NCI-H2196 treated with DMSO at 0.1 percent for 48 hours (cell line): ENCODE results near the gene CIAPIN1.

Experiments
- DNase-seq: peaks from one replicate; lab custom pipeline; 2025; ENCODE audit not compliant: unreplicated experiment; lab: John Stamatoyannopoulos, UW

Gene CIAPIN1

DNA sequence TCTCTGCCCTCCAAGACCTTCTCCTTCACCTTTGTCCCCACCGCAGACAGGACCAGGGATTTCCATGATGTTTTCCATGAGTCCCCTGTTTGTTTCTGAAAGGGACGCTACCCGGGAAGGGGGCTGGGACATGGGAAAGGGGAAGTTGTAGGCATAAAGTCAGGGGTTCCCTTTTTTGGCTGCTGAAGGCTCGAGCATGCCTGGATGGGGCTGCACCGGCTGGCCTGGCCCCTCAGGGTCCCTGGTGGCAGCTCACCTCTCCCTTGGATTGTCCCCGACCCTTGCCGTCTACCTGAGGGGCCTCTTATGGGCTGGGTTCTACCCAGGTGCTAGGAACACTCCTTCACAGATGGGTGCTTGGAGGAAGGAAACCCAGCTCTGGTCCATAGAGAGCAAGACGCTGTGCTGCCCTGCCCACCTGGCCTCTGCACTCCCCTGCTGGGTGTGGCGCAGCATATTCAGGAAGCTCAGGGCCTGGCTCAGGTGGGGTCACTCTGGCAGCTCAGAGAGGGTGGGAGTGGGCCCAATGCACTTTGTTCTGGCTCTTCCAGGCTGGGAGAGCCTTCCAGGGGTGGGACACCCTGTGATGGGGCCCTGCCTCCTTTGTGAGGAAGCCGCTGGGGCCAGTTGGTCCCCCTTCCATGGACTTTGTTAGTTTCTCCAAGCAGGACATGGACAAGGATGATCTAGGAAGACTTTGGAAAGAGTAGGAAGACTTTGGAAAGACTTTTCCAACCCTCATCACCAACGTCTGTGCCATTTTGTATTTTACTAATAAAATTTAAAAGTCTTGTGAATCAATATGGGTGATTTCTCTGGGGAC, 62.7 kb downstream of the CIAPIN1 start:
- DNase-seq, result no peak

DNA sequence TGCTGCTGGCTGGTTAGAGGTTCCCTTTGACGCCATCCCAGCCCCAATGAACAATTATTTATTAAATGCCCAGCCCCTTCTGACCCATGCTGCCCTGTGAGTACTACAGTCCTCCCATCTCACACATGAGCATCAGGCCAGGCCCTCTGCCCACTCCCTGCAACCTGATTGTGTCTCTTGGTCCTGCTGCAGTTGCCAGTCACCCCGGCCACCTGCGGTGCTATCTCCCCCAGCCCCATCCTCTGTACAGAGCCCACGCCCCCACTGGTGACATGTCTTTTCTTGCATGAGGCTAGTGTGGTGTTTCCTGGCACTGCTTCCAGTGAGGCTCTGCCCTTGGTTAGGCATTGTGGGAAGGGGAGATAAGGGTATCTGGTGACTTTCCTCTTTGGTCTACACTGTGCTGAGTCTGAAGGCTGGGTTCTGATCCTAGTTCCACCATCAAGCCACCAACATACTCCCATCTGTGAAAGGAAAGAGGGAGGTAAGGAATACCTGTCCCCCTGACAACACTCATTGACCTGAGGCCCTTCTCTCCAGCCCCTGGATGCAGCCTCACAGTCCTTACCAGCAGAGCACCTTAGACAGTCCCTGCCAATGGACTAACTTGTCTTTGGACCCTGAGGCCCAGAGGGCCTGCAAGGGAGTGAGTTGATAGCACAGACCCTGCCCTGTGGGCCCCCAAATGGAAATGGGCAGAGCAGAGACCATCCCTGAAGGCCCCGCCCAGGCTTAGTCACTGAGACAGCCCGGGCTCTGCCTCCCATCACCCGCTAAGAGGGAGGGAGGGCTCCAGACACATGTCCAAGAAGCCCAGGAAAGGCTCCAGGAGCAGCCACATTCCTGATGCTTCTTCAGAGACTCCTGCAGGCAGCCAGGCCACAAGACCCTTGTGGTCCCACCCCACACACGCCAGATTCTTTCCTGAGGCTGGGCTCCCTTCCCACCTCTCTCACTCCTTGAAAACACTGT, 63.6 kb downstream of the CIAPIN1 start:
- DNase-seq, result no peak

DNA sequence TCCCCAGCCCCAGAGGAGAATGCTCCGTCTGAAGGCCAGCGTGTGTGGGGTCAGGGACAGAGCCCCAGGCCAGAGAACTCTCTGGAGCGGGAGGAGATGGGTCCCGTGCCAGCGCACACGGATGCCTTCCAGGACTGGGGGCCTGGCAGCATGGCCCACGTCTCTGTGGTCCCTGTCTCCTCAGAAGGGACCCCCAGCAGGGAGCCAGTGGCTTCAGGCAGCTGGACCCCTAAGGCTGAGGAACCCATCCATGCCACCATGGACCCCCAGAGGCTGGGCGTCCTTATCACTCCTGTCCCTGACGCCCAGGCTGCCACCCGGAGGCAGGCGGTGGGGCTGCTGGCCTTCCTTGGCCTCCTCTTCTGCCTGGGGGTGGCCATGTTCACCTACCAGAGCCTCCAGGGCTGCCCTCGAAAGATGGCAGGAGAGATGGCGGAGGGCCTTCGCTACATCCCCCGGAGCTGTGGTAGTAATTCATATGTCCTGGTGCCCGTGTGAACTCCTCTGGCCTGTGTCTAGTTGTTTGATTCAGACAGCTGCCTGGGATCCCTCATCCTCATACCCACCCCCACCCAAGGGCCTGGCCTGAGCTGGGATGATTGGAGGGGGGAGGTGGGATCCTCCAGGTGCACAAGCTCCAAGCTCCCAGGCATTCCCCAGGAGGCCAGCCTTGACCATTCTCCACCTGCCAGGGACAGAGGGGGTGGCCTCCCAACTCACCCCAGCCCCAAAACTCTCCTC, 64.5 kb downstream of the CIAPIN1 start:
- DNase-seq, result no peak

DNA sequence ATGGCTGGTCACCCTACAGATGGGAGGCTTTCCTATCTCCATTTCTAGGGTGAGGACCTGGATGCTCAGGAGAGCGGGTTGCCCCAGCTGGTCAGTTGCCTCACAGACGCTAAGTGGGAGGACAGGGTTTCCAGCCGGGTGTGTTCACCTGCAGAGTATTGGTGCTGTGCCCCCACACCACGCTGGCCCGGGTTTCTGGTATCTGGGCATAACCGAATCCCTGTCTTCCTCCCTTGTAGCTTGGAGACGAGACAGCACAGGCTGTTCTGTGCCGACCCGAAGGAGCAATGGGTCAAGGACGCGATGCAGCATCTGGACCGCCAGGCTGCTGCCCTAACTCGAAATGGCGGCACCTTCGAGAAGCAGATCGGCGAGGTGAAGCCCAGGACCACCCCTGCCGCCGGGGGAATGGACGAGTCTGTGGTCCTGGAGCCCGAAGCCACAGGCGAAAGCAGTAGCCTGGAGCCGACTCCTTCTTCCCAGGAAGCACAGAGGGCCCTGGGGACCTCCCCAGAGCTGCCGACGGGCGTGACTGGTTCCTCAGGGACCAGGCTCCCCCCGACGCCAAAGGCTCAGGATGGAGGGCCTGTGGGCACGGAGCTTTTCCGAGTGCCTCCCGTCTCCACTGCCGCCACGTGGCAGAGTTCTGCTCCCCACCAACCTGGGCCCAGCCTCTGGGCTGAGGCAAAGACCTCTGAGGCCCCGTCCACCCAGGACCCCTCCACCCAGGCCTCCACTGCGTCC, 65.2 kb downstream of the CIAPIN1 start:
- no peak for DNase-seq

DNA sequence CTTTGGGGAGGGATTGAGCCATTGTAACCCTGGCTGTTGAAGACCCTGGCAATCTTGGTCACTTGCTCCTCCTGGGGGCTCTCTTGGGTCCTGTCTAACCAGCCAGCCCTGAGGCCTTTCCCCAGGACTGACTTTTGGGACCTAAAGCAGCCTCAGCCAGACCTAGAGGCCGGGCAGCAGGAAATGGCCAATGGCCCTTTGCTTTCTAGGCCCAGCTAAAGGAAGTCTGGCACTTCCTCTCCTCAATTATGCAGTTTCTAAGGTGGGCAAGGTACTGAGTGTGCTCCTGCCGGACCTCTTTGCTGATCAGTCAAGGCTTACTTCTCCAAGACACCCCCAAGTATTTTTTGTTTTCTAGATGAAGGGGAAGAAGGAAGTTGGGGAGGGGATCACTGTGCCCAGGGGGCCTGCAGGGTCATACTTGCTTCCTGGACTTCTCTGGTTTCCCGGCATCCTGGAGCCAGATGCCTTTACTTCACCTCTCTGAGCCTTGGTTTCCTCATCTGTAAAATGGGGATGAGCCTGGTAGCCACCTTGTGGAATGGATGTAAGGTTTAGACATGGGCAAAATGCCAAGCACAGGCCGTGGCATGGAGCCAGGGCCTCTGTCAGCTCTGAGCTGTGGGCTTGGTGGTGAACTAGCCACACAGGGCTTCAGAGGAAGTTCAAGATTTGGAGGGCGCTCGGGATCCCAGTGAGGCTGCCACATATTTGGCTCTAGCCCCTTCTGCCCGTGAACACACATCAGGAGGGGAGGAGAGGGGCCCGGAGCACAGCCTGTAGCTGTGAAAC, 66.3 kb downstream of the CIAPIN1 start:
- DNase-seq, result no peak

DNA sequence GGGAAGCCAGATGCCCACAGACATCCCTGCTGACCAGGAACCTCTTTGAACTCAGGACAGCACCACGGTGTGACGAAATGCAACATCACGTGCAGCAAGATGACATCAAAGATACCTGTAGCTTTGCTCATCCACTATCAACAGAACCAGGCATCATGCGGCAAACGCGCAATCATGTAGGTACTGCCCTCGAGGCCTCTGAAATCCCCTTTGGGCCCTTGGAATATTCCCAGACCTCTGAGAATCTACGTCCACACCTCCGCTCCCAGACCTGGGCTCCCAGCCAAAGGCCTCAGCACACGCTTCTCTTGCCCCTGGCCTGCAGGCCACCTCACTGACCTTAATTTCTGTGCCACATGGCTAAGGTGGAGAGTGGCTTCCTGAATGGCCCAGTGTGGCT, 67.6 kb downstream of the CIAPIN1 start:
- DNase-seq, result no peak
